ENCODE data around the gene IKZF2. TPM values are rescaled to one million over a fixed set of nuclear protein-coding genes. Genes with fewer than 3 reads are reported as not detected.

The IKZF2 gene
- total and polyA plus RNA-seq, 8 donors, result 0.65 to 8.6 (median 3.2) TPM

GRCh38 chr2:213121690-213122089 lies 29.7 kb downstream of the IKZF2 start:
- Histone ChIP-seq H3K27ac (no peak overlapping the region), H3K4me3 (no peak overlapping the region), H3K27me3 (no peaks in the 10 kb centered on the region), H3K9me3 (no peaks in the 10 kb centered on the region), H3K36me3 (no peaks in the 10 kb centered on the region), H3K4me1 (no peaks in the 10 kb centered on the region)
- DNase-seq, result no peak
- intact Hi-C loops (cut with DNase I), result no loop called here
- no peak for ATAC-seq
- no peak for TF ChIP-seq CTCF (IDR thresholded peaks at IDR 0.05)
- no peak for FAIRE-seq

GRCh38 chr2:213119061-213119809 lies 32.2 kb downstream of the IKZF2 start:
- TF ChIP-seq CTCF (IDR thresholded peaks at IDR 0.05), result no peak
- H3K27me3 ChIP-seq, result no peaks in the 10 kb centered on the region
- no peak overlapping the region for H3K4me3 ChIP-seq
- no peaks in the 10 kb centered on the region for H3K9me3 ChIP-seq
- no peaks in the 10 kb centered on the region for H3K36me3 ChIP-seq
- 86 to 91% methylated on average over 5 of the region's 5 CpGs for WGBS, 2 donors
- FAIRE-seq, result no peak
- peak in 1 of 4 donors; percentile 35 for ATAC-seq
- no peak for DNase-seq
- no peak overlapping the region for H3K27ac ChIP-seq
- peaks cover 0 to 4% (median 0%) of the 10 kb centered on the region in 3 donors for H3K4me1 ChIP-seq
- intact Hi-C loops (cut with DNase I), result no loop called here

- Histone ChIP-seq H3K4me3 (no peak overlapping the region), H3K4me1 (peaks cover 0 to 7% (median 3%) of the 10 kb centered on the region in 3 donors), H3K36me3 (no peaks in the 10 kb centered on the region), H3K27me3 (no peaks in the 10 kb centered on the region), H3K9me3 (no peaks in the 10 kb centered on the region), H3K27ac (no peak overlapping the region)
- intact Hi-C loops (cut with DNase I), result no loop called here
- DNase-seq (no peak), ATAC-seq (no peak), FAIRE-seq (no peak)
- TF ChIP-seq CTCF (IDR thresholded peaks at IDR 0.05), result no peak
- 76 to 89% methylated on average over 2 of the region's 2 CpGs for WGBS, 2 donors
Measured at GRCh38 chr2:213108308-213108707, 43.1 kb downstream of the IKZF2 start.

GRCh38 chr2:213107728-213108127 lies 43.7 kb downstream of the IKZF2 start:
- FAIRE-seq, result no peak
- Histone ChIP-seq H3K4me3 (no peak overlapping the region), H3K4me1 (peaks cover 0 to 7% (median 3%) of the 10 kb centered on the region in 3 donors), H3K36me3 (no peaks in the 10 kb centered on the region), H3K27me3 (no peaks in the 10 kb centered on the region), H3K9me3 (no peaks in the 10 kb centered on the region), H3K27ac (no peak overlapping the region)
- 73 to 77% methylated on average over 7 of the region's 7 CpGs for WGBS, 2 donors
- intact Hi-C loops (cut with DNase I), result no loop called here
- no peak for ATAC-seq
- no peak for TF ChIP-seq CTCF (IDR thresholded peaks at IDR 0.05)
- DNase-seq, result no peak

GRCh38 chr2:213105212-213105611 lies 46.2 kb downstream of the IKZF2 start:
- Histone ChIP-seq H3K9me3 (no peaks in the 10 kb centered on the region), H3K27me3 (no peaks in the 10 kb centered on the region), H3K4me1 (peaks cover 0 to 7% (median 3%) of the 10 kb centered on the region in 3 donors), H3K36me3 (no peaks in the 10 kb centered on the region), H3K27ac (no peak overlapping the region), H3K4me3 (no peak overlapping the region)
- intact Hi-C loops (cut with DNase I), result no loop called here
- FAIRE-seq (no peak), ATAC-seq (no peak), DNase-seq (no peak)
- 58 to 63% methylated on average over 3 of the region's 3 CpGs for WGBS, 2 donors
- TF ChIP-seq CTCF (IDR thresholded peaks at IDR 0.05), result no peak
